Nephron (organoid): Measurements from ENCODE around the gene MTUS2.

Source experiments
- H3K27ac Mint-ChIP-seq, 3 experiments: 2 replicates each; pipeline ENCODE4 v1.8.0; 2020; ENCODE audit warnings: mixed read lengths in 3 of 3, mild to moderate bottlenecking in 2 of 3, moderate library complexity in 1 of 3
- H3K27me3 Mint-ChIP-seq: 2 replicates; pipeline ENCODE4 v1.8.0; 2021; ENCODE audit warnings: low read depth, mild to moderate bottlenecking, moderate library complexity, mixed read lengths
- H3K36me3 Mint-ChIP-seq: 2 replicates; pipeline ENCODE4 v1.8.0; 2020; ENCODE audit warnings: low read depth, mixed read lengths
- H3K4me1 Mint-ChIP-seq: 2 replicates; pipeline ENCODE4 v1.8.0; 2020; ENCODE audit warnings: mixed read lengths
- H3K4me3 Mint-ChIP-seq, 3 experiments: 2 replicates each; pipeline ENCODE4 v1.8.0; 2020; ENCODE audit warnings: mild to moderate bottlenecking in 3 of 3, mixed read lengths in 3 of 3, moderate library complexity in 2 of 3
- H3K9me3 Mint-ChIP-seq: 2 replicates; pipeline ENCODE4 v1.8.0; 2020; ENCODE audit warnings: mixed read lengths
- CTCF ChIP-seq, 3 experiments: fragments of 200-600 bp; sonication (generic); IDR thresholded peaks; one replicate each; pipeline ENCODE4 v1.5.0; 2021; ENCODE audit warnings: antibody characterized with exemption in 3 of 3; ENCODE audit not compliant: unreplicated experiment in 3 of 3

MTUS2 gene

GRCh38 chr13:29515372-29515771 lies 695.2 kb downstream of the MTUS2 start:
- TF ChIP-seq CTCF (IDR thresholded peaks at IDR 0.05; ENCODE audit: unreplicated experiment in 3 of 3), result no peak
- Mint-ChIP-seq H3K4me3 (no peak overlapping the region), H3K36me3 (peaks cover 12% of the 10 kb centered on the region), H3K27me3 (peaks cover 3% of the 10 kb centered on the region), H3K9me3 (no peaks in the 10 kb centered on the region), H3K4me1 (peaks cover 32% of the 10 kb centered on the region), H3K27ac (no peak overlapping the region)

GRCh38 chr13:29516012-29516411 lies 695.9 kb downstream of the MTUS2 start:
- Mint-ChIP-seq H3K9me3 (no peaks in the 10 kb centered on the region), H3K4me1 (peaks cover 32% of the 10 kb centered on the region), H3K36me3 (peaks cover 12% of the 10 kb centered on the region), H3K27me3 (peaks cover 3% of the 10 kb centered on the region), H3K4me3 (no peak overlapping the region), H3K27ac (no peak overlapping the region)
- TF ChIP-seq CTCF (IDR thresholded peaks at IDR 0.05; ENCODE audit: unreplicated experiment in 3 of 3), result no peak

- Mint-ChIP-seq H3K27me3 (peaks cover 3% of the 10 kb centered on the region), H3K27ac (no peak overlapping the region), H3K4me3 (no peak overlapping the region)
Observed at GRCh38 chr13:29516880-29517279, 696.7 kb downstream of the MTUS2 start.

GRCh38 chr13:29519921-29520320 lies 699.8 kb downstream of the MTUS2 start:
- H3K27ac Mint-ChIP-seq, result no peak overlapping the region
- no peak for TF ChIP-seq CTCF (IDR thresholded peaks at IDR 0.05; ENCODE audit: unreplicated experiment in 3 of 3)
- peaks cover 18% of the 10 kb centered on the region for H3K36me3 Mint-ChIP-seq
- H3K4me3 Mint-ChIP-seq, result no peak overlapping the region
- no peaks in the 10 kb centered on the region for H3K9me3 Mint-ChIP-seq
- H3K4me1 Mint-ChIP-seq, result peaks cover 11% of the 10 kb centered on the region
- H3K27me3 Mint-ChIP-seq, result no peaks in the 10 kb centered on the region

More at GRCh38 chr13:29516880-29517279, 696.7 kb downstream of the MTUS2 start:
- H3K4me1 Mint-ChIP-seq, result peaks cover 23% of the 10 kb centered on the region
- H3K9me3 Mint-ChIP-seq, result no peaks in the 10 kb centered on the region
- no peak for TF ChIP-seq CTCF (IDR thresholded peaks at IDR 0.05; ENCODE audit: unreplicated experiment in 3 of 3)
- H3K36me3 Mint-ChIP-seq, result peaks cover 16% of the 10 kb centered on the region

GRCh38 chr13:29520671-29521070 lies 700.5 kb downstream of the MTUS2 start:
- Mint-ChIP-seq H3K9me3 (no peaks in the 10 kb centered on the region), H3K27me3 (no peaks in the 10 kb centered on the region), H3K4me1 (peaks cover 11% of the 10 kb centered on the region), H3K27ac (no peak overlapping the region), H3K36me3 (peaks cover 18% of the 10 kb centered on the region), H3K4me3 (no peak overlapping the region)
- no peak for TF ChIP-seq CTCF (IDR thresholded peaks at IDR 0.05; ENCODE audit: unreplicated experiment in 3 of 3)

GRCh38 chr13:29521336-29521735 lies 701.2 kb downstream of the MTUS2 start:
- no peaks in the 10 kb centered on the region for H3K9me3 Mint-ChIP-seq
- H3K4me1 Mint-ChIP-seq, result peaks cover 11% of the 10 kb centered on the region
- TF ChIP-seq CTCF (IDR thresholded peaks at IDR 0.05; ENCODE audit: unreplicated experiment in 3 of 3), result no peak
- no peak overlapping the region for H3K4me3 Mint-ChIP-seq
- H3K27me3 Mint-ChIP-seq, result no peaks in the 10 kb centered on the region
- peaks cover 18% of the 10 kb centered on the region for H3K36me3 Mint-ChIP-seq
- H3K27ac Mint-ChIP-seq, result no peak overlapping the region
